NCI-H1436 treated with DMSO at 0.1 percent for 48 hours (cell line): ENCODE data around the gene PGLYRP4.
"Not testable (repeated sequence)": the region's sequence is repeated elsewhere in the genome, so short reads cannot be mapped to it uniquely, and the experiment has no call there.

Experiments used
- DNase-seq: peaks from one replicate; lab custom pipeline; 2025; lab: John Stamatoyannopoulos, UW

Gene PGLYRP4

DNA sequence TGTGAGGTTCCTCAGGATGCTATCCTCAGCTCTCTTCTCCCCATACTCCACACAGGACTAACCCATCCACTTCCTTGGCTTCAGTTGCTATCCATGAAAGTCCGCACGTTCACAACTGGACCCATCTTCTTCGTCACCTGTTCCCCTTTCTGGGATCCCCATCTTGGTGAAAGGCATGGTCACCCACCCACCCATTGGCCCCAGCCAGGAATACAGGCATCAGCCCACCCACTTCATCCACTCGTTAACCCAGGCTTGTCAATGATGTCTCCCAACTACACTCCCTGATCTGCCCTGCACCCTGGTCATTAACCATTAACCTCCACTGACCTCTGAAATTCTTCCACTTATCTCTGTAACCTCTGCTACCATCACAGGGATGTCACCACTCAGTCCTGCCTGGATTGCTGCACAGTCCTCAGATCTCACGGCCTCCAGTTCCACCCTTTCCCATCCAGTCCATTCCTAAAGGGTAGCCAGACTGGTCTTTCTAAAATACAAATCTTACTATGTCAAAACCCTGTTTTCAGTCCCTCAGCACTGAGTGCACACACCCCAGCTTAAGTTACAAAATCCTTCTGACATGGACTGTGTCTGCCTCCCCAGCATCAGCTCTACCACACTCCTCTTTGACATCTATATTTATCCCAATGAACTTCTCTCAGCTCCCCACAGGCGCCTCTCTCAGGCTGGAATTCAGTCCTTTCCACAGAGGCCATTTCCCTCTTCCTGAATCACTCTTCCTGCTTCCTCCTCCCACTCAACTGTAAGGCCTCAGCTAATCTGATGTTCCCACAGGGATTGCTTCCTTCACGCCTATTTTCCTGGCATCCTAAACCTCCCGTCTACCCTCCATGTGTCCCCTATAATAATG lies 10.4 kb downstream of the PGLYRP4 start:
- no peak for DNase-seq

GRCh38 chr1:153336650-153337049 lies 12.0 kb downstream of the PGLYRP4 start:
- DNase-seq: no peak

- DNase-seq: no peak
Observed at GRCh38 chr1:153333902-153334301, 14.7 kb downstream of the PGLYRP4 start.

DNA sequence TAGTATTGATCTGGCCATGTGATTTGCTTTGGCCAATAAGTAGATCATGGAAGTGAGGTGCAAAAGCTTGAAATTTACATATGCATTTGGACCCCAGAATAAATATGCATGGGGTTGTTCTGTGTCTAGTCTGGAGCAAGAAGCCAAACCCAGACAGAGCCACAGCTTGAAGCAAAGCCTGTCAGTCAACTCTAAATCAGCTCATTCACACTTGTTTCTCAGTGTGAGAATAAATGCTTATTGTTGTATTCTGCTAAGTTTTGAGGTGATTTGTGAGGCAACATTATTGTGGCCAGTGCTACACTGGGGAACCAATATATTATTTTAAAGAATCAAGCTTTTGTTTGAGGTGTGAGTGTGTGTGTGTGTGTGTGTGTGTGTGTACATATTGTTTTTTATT lies 23.7 kb downstream of the PGLYRP4 start:
- DNase-seq: no peak

- DNase-seq: no peak
Observed at GRCh38 chr1:153322568-153322967, 26.1 kb downstream of the PGLYRP4 start.

DNA sequence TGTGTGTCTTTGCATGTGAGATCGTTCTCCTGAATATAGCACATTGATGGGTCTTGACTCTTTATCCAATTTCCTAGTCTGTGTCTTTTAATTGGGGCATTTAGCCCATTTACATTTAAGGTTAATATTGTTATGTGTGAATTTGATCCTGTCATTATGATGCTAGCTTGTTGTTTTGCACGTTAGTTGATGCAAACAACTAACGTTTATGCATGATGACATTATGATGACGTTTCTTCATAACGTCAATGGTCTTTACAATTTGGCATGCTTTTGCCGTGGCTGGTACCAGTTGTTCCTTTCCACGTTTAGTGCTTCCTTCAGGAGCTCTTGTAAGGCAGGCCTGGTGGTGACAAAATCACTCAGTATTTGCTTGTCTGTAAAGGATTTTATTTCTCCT lies 30.5 kb downstream of the PGLYRP4 start:
- not testable (repeated sequence) for DNase-seq

GRCh38 chr1:153316013-153316412 lies 32.6 kb downstream of the PGLYRP4 start:
- not testable (repeated sequence) for DNase-seq

DNA sequence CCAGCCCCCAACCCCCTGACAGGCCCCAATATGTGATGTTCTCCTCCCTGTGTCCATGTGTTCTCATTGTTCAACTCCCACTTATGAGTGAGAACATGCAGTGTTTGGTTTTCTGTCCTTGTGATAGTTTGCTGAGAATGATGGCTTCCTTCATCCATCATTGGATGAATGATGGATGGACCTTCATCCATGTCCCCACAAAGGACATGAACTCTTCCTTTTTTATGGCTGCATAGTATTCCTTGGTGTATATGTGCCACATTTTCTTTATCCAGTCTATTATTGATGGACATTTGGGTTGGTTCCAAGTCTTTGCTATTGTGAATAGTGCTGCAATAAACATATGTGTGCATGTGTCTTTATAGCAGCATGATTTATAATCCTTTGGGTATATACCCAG lies 34.3 kb downstream of the PGLYRP4 start:
- DNase-seq: not testable (repeated sequence)

GRCh38 chr1:153313288-153313687 lies 35.4 kb downstream of the PGLYRP4 start:
- DNase-seq: no peak

DNA sequence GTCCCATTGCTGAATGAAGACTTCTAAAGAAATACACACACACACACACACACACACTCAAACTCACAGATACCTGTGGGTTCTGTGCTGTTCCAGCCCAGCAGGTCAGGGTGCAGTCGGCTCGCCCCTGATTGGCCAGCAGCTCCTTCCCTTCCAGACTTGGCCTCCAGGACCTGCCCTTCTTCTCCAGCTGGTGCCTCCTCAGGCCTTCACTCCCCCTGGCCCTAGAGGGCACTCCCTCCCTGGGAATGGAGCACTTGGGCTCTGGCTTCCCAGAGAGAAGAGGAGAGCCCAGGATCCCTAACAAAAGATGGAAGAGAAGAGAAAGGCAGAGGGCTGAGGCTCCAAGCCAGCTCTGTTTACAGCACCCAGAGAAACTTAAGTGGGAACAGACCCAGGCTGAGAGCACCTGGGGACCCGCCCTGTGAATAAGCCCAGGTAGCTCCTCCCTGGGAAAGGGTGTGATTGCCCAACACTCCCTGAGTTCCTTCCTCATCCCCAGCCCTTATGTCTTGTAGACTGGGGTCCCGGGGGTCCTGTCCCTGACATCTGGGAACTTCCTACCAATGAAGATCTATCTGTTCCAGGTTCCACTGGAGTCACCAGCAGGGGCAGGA lies 36.0 kb downstream of the PGLYRP4 start, which contains the start of gene PGLYRP3:
Gene PGLYRP3 (minus strand): TSS at position 383 of the 617 bp plus-strand sequence. CDS start 2,287 bp downstream, outside the sequence.
- DNase-seq: no peak

DNA sequence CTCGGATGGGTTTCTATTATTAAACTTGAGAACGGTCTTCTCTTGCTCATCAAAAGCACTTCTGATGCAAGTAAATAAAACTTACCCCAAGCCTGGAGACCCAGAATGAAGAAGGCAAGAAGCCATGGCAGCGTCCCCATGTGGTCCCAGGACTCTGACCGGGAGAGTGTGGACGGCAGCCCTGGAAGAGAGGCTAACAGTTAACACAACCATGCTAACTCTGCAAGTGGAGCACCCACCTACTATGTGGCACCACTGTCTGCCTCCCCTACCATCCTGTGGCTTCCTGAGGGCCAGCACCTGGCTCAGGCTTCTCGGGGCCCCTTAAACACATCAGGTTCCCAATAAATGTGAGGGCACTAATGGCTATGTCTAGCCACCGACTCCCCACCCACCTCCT lies 38.1 kb downstream of the PGLYRP4 start:
- no peak for DNase-seq

DNA sequence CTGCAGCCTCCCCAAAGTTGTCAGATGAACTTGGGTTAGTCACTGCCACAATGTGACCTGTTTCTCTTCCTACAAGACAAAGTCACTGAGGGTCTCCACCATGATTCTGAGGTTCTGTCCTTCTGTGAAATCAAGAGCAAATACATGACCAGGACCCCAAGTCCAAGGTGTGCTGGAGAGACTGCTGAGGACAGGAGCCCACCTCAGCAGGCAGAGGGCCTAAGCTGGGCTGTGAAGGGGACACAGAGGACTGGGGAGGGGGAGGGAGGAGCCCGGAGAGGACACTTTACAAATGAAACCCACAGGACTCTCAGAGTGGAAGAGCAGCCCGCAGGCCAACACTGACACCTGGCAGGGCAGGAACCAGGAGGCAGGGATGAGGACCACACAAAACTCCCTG lies 39.2 kb downstream of the PGLYRP4 start:
- no peak for DNase-seq

- DNase-seq: no peak
Observed at GRCh38 chr1:153308540-153308939, 40.1 kb downstream of the PGLYRP4 start.

DNA sequence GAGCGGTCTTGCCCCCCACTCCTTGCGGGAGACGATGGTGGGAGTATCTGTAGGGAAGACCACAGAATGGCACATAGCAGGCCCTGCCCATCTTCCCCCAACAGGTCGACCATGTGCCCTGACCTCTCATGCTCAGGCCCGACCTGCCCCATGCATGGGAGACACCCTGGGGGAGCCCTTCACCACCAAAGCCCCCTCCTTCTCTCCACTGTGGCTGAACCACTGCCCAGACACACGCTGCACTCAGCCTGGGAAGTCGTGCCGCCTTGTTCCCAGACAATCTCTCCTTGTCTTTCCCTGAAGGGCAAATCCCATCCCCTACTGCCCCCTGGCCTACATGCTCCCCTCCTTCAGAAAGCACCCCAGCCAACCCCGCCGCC lies 41.4 kb downstream of the PGLYRP4 start:
- no peak for DNase-seq

DNA sequence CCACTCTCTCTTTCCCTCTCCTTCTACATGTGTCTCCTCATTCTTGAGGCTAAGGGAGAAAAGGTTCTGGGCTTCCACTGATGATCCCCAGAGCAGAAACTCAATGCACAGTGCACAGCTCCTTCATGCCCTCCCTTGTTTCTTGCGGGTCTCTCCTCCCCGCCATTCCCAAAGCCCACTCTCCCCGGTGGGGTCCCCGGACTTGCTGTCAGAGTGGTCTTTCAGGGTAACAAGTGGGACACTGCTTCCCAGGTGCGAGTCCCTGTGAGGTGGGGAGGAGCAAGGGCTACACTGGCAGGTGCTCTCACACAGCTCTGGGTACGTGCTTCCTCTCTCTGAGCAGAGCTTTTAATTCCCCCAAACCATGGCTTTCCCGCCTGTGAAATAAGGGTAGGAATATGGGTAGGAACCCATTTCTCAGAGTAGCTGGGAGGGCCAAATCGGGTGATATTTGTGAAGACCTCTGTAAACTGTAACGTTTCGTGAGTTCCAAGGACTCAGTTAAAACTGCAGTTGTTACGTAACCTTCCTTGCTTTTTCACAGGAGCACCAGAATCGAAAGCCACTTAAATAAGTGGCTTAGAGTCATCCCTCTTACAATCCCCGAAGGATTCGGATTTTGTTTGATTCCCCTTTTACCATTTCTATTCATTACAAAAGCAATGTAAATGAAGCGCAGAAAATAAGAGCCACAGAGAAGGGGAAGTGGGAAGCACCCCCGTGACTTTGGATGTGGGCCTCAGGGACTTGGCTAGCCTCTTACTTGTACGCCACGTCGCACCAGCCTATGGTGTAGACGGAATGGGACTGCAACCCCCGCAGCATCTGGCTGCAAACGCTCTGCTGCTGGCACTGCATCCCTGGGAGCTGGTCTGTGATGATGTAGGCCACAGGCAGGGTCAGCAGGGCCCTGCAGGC lies 42.1 kb downstream of the PGLYRP4 start:
- DNase-seq: no peak

DNA sequence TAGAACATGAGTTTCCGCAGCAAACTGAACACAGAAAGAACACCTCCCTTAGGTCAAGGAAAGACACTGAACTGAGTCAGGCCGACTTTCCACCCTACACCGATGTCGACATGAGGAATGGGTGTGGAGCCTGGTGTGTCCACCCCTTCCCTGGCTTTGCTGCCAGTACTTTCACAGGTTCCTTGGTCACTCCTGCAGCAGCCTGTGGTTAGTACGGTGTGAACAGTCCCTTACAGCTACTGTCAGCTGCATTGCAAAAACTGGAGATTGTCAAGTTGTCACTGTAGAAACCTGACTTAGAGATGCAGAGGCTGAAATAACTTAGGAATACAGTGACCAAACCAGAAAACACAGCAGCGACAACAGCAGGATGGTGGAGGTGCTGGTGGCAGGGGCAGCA lies 43.0 kb downstream of the PGLYRP4 start:
- no peak for DNase-seq

- DNase-seq: no peak
Observed at GRCh38 chr1:153302308-153302707, 46.3 kb downstream of the PGLYRP4 start.

DNA sequence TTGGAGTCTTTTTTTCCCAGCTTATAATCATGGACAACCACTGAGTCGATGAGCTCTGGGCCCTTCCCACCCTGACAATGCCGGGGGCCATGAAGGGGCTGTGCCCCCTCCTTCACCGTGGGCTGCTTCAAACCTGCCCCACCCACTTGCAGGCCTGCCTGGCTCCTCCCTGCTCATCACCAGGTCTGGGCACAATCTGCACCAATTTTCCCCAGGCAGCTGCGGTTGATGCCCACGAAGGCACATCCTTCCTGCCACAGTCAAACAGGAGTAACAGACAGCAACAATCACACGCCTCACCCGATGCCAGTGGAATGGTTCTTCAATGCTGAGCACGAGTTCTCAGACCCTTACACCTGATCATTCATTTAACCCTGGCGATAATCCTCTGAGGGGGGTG lies 54.8 kb downstream of the PGLYRP4 start:
- DNase-seq: no peak

DNA sequence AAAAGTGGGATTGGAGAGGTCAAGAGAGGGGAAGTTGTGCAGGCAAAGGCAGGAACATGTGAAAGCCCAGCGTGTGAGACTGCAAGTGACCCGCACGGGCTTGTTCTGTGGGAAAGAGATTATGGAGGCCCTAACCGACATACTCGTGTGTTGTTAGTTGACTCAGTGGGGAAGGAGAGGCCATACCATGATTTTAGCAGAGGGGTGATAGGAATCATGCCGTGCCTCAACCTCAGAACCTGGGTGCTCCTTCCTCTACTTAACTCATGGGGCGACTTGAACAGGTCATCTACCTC lies 55.2 kb downstream of the PGLYRP4 start:
- DNase-seq: no peak

- no peak for DNase-seq
Observed at GRCh38 chr1:153292740-153293479, 55.7 kb downstream of the PGLYRP4 start.

DNA sequence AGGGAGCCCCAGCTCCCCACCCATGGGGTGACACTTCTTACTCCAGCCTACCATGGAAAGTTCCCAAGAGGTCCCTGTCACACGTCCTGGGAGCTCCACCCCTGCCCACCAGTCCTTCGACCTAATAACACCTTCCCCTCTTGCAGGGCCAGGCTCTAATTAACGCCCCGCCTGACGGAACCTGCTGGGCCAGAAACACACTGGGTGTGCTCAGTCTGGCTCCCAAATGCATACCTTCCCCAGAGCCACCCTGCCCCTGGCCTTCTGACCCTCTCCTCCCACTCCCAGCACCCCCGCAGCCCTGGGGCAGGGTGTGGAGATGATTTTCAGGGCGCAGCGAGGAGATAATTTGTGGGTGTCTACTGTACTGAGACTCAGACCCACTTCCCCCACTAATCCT lies 56.5 kb downstream of the PGLYRP4 start:
- no peak for DNase-seq

GRCh38 chr1:153291514-153291913 lies 57.1 kb downstream of the PGLYRP4 start:
- DNase-seq: no peak
